IPS-18c (cell line): ENCODE data around the gene PRR29.

Experiments used
- H3K4me3 ChIP-seq: 2 replicates; pipeline ENCODE4 v1.7.0; 2013; ENCODE audit warnings: low read depth, mild to moderate bottlenecking, low read length, moderate library complexity; ENCODE audit not compliant: insufficient read depth
- H3K9me3 ChIP-seq: one replicate; pipeline ENCODE4 v1.6.1; 2013; ENCODE audit warnings: mild to moderate bottlenecking, low read length, moderate library complexity; ENCODE audit not compliant: control insufficient read depth, insufficient read depth

PRR29 gene

DNA sequence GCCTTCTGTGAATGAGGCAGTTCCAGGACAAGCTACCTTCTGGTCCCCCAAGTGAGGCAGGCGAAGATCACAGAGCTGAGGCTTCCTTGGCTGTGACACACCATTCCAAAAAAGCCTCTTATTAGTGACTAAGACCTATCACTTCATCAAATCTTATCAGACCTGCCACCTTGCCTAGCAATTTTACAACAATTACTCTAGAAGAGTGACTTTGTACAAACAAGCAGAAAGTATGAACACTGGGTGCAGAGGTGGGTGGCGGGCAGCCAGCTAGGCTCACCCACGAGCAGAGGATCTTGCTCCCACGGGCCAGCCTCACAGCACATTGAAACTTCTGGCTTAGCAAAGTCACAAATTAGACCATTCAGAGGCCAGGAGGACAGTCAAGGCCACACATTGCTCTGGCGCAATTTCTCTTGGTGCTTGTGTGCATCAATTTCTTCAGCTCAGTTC, 24.5 kb downstream of the PRR29 start:
- H3K4me3 ChIP-seq: no peak overlapping the region
- no peaks in the 10 kb centered on the region for H3K9me3 ChIP-seq

GRCh38 chr17:64024215-64024654, 26.1 kb downstream of the PRR29 start:
- no peak overlapping the region for H3K4me3 ChIP-seq
- no peaks in the 10 kb centered on the region for H3K9me3 ChIP-seq

GRCh38 chr17:64024781-64025731, 26.9 kb downstream of the PRR29 start:
- no peak overlapping the region for H3K4me3 ChIP-seq

DNA sequence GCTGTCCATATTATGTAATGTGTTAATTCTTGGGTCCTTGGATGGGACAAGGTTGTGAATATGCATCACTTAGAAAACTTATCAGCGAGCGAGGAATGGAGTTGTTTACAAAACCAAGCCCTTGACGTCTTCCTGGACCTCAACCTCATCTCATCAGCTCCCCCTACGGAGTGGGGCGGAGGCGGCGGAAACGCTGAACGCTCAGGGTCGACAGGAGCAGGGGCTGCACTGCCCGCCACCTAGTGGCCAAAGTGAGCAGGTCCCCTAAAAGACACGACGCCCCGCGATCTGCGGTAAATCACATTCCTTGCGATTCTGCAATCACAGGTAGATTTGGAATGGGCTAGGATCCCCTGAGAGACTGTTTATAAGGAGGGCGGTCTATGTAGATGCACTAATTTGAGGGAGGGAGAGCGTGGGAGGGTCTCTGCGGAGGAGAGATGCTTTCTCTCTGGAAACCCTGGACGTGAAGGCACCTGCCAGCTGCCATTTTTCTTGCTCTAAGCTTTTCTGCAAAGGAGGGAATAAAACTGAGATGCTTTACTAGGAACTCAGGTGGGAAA, 27.7 kb downstream of the PRR29 start:
- no peaks in the 10 kb centered on the region for H3K9me3 ChIP-seq
- no peak overlapping the region for H3K4me3 ChIP-seq

More at GRCh38 chr17:64024781-64025731, 26.9 kb downstream of the PRR29 start:
- H3K9me3 ChIP-seq: no peaks in the 10 kb centered on the region

DNA sequence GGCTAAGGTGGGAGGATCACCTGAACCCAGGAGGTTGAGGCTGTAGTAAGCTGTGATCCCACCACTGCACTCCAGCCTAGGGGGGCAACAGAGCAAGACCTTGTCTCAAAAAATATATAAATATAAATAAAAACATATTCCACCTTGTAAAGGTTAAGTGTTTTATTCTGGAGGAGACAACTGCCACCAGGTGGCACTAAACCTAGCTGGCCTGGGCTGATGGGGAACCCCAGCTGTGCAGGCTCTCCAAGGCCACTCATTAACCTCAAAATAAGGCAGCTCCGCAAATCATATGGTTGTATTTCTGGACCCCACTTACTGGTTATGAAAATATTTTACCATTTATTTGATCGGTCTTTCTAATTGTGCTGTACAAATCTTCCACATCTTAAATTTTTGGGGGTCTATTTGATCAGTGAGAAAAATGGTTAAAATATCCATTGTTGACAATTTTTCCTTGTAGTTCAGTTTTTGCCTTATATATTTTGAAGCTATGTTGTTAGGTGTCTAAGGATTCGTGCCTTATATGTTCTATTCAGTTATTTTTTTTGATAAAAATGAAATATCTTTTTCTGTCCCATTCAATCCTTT, 30.8 kb downstream of the PRR29 start:
- Histone ChIP-seq H3K4me3 (no peak overlapping the region), H3K9me3 (no peaks in the 10 kb centered on the region)

DNA sequence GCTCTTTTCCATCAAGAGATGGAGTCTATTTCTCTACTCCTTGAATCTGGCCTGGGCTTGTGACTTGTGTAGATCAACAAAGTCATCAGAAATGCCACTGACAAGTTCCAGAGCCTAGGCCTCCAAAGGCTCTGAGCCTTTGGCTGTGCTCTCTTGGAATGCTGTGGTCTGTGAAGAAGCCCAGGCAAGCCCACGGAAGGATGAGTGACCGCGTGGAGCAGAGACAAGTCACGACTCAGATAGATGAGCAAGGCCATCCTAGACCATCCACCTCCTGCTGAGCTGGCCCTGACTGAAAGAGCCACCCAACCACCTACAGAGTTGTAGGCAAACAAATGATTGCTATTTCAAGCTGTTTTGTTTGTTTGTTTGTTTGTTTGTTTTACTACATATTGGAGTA, 33.9 kb downstream of the PRR29 start:
- Histone ChIP-seq H3K9me3 (no peaks in the 10 kb centered on the region), H3K4me3 (no peak overlapping the region)

DNA sequence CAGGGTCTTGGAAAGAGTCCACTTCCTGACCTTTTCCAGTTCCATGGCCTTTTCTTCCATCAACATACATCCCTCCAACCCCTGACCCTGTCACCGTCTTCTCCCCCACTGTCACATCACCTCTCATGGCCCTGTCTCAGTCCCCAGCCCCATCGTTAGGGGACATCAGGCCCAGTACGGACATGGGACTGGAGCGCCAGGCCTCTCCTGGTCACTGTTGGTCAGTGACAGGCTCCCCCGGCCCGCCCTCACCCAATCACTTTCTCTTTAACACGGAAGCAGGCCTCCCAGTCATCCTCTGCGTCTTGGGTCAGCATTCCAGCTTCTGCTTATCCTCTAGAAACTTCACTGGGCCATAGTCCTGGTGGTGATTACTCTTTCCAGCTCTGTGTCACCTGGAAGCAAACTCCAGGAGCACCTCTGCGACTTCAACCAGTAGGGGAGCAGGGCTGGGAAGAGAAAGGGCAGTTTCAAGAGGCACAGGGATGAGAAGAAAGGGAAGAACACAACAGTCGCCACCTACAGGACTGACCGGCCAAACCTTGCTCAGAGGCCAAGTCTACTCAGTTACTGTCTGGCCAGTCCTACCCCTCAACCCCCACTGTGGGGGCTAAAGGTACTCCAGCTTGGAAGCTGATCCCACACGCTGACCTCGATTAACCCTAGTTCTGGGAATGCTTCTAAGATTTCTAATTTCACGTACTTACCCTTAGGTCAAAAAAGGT, 38.2 kb downstream of the PRR29 start:
- no peaks in the 10 kb centered on the region for H3K9me3 ChIP-seq
- H3K4me3 ChIP-seq: no peak overlapping the region

DNA sequence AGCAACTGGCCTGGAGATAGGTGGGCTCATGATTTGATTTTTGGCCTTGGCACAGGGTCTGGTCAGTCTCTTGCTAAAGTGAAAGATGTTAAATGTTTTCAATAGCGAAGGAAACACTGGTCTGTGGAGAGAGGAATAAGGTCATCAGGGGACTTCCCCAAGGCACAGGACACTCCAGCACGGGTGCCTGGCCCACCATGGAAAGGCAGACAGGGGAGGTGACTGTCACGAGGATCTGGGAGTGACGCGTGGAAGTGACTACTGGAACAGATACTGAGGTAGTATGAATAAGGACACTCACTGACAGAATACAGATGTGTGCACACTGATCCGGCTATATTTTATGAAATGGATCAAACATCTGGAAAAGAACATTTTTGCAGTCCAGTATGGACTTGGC, 39.0 kb downstream of the PRR29 start:
- no peak overlapping the region for H3K4me3 ChIP-seq
- H3K9me3 ChIP-seq: no peaks in the 10 kb centered on the region

DNA sequence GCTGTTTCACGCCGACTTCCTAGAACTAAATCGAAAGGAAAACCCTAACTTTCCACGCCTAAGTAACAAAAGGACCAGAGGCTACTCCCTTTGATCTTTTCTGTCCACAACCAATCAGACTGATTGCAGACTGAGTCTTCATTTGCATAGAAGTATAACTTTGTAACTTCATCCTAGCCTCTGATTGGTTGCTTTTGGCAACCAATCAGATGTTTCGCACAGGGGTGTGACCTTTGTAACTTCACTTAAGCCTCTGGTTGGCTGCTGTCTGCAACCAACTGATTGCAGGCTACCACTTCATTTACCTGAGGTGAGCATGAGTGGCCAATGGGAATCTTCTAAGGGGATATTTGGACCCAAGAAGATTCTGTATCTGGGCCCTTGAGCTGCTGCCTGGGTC, 39.7 kb downstream of the PRR29 start:
- no peak overlapping the region for H3K4me3 ChIP-seq
- H3K9me3 ChIP-seq: no peaks in the 10 kb centered on the region

DNA sequence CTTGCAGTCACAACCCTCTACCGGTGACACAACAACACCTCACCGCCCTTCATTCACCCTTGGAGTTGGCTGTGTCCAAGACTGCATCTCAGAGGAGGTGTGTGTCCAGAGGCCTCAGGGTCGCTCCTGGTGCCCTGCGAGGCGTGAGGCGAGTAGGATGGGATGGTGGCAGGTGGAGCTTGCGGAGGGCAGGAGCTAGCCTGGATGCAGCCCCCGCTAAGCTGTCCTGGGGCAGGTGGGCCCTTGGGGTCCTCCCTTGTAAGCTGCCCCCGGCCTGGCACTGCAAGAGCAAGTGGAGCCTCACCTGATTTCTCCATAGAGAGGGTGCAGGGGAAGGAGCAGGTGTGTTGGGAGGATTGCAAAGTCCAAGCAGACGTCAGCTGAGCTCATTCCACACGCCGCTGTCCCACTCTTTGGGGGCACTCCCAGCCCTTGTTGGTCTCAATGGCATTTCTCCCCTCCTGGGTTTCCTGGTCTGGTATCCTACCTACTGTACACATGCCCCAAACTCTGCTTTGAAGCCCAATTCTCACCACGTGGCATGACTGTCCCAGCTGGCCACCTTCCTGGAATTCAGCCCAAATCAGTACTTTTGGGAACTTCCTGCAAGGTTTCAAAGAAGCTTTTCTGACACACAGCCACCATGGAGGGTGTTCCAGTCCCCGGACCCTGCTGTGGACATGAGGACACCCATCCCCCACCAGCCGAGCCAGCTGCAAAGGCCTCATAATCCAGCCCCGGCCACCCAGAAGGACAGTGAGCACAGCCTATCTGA, 40.4 kb downstream of the PRR29 start:
- Histone ChIP-seq H3K9me3 (no peaks in the 10 kb centered on the region), H3K4me3 (no peak overlapping the region)

DNA sequence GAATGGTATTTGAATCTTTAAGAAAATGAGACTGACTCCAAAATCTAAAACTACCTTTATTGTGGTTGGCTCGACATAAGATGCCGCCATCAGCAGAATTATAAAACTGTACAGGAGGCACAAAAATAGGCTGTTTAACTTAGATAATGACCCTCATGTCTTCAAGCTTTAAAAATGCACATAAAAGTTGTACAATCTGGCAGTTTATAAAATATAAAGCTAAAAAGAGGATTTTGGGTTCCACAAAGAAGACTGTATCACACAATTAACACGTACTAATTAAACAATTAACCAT, 40.9 kb downstream of the PRR29 start:
- H3K4me3 ChIP-seq: no peak overlapping the region

GRCh38 chr17:64040206-64040605, 42.1 kb downstream of the PRR29 start:
- Histone ChIP-seq H3K9me3 (no peaks in the 10 kb centered on the region), H3K4me3 (no peak overlapping the region)

More for the DNA sequence above, 40.9 kb downstream of the PRR29 start:
- H3K9me3 ChIP-seq: no peaks in the 10 kb centered on the region

- Histone ChIP-seq H3K4me3 (no peak overlapping the region), H3K9me3 (no peaks in the 10 kb centered on the region)
Measured at GRCh38 chr17:64041912-64042311, 43.8 kb downstream of the PRR29 start.

- no peaks in the 10 kb centered on the region for H3K9me3 ChIP-seq
Measured at GRCh38 chr17:64042700-64043485, 44.7 kb downstream of the PRR29 start.

GRCh38 chr17:64045176-64045575, 47.0 kb downstream of the PRR29 start:
- H3K4me3 ChIP-seq: no peak overlapping the region
- H3K9me3 ChIP-seq: no peaks in the 10 kb centered on the region

More at GRCh38 chr17:64042700-64043485, 44.7 kb downstream of the PRR29 start:
- H3K4me3 ChIP-seq: no peak overlapping the region

DNA sequence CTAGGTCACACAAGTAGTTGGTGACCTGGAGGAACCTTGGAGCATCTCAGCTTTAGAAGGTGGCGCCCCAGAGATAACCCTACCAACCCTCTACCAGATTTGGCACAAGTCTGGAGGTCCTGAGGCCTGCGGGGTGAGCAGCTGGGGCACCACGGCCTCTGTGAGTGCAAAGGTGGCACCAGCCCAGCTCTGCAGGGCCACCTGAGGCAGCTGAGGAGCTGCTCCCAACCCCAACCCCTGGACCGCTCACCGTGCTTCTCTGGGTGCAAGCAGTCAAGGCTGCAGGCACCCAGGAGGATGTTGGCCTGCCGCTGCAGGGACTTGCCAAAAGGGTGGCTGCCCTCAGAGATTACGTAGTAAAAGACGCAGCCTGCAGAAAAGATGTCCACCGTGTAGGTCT, 50.7 kb downstream of the PRR29 start:
- no peaks in the 10 kb centered on the region for H3K9me3 ChIP-seq
- H3K4me3 ChIP-seq: no peak overlapping the region
